ENCODE data around the gene DYNC1I1. TPM values are rescaled to one million over a fixed set of nuclear protein-coding genes. Genes with fewer than 3 reads are reported as not detected.

DYNC1I1 gene
- total and polyA plus RNA-seq, 5 experiments from 2014 or later, result not detected

GRCh38 chr7:96034940-96035727, 262.8 kb downstream of the DYNC1I1 start:
- ATAC-seq, result no peak
- no peaks in the 10 kb centered on the region for H3K4me1 Mint-ChIP-seq

GRCh38 chr7:96040250-96040772, 268.0 kb downstream of the DYNC1I1 start:
- POLR2A ChIA-PET, result no interaction called here
- Mint-ChIP-seq H3K4me1 (no peaks in the 10 kb centered on the region), H3K27ac (no peak overlapping the region), H3K27me3 (peaks cover 6 to 23% (median 9%) of the 10 kb centered on the region in 5 donors), H3K4me3 (no peak overlapping the region), H3K9me3 (no peaks in the 10 kb centered on the region), H3K36me3 (no peaks in the 10 kb centered on the region)
- ATAC-seq, result no peak
- DNase-seq, result no peak

More at GRCh38 chr7:96034940-96035727, 262.8 kb downstream of the DYNC1I1 start:
- DNase-seq, result no peak
- H3K9me3 Mint-ChIP-seq, result no peaks in the 10 kb centered on the region
- POLR2A ChIA-PET, result no interaction called here
- no peaks in the 10 kb centered on the region for H3K36me3 Mint-ChIP-seq
- no peak overlapping the region for H3K4me3 Mint-ChIP-seq
- H3K27me3 Mint-ChIP-seq, result peaks cover 4 to 27% (median 6%) of the 10 kb centered on the region in 5 donors
- H3K27ac Mint-ChIP-seq, result no peak overlapping the region

GRCh38 chr7:96041171-96041570, 268.8 kb downstream of the DYNC1I1 start:
- H3K27me3 Mint-ChIP-seq, result peaks cover 2 to 14% (median 5%) of the 10 kb centered on the region in 5 donors
- ATAC-seq (no peak), DNase-seq (no peak)
- H3K36me3 Mint-ChIP-seq, result no peaks in the 10 kb centered on the region
- no peak overlapping the region for H3K27ac Mint-ChIP-seq
- no peaks in the 10 kb centered on the region for H3K9me3 Mint-ChIP-seq
- POLR2A ChIA-PET, result no interaction called here
- H3K4me1 Mint-ChIP-seq, result no peaks in the 10 kb centered on the region
- no peak overlapping the region for H3K4me3 Mint-ChIP-seq

GRCh38 chr7:96045181-96045580, 272.8 kb downstream of the DYNC1I1 start:
- POLR2A ChIA-PET, result no interaction called here
- DNase-seq, result no peak
- Mint-ChIP-seq H3K36me3 (no peaks in the 10 kb centered on the region), H3K9me3 (no peaks in the 10 kb centered on the region), H3K27ac (no peak overlapping the region), H3K27me3 (peaks cover 2 to 7% (median 3%) of the 10 kb centered on the region in 5 donors), H3K4me3 (no peak overlapping the region), H3K4me1 (no peaks in the 10 kb centered on the region)
- ATAC-seq, result no peak

GRCh38 chr7:96045919-96046318, 273.6 kb downstream of the DYNC1I1 start:
- no peak for ATAC-seq
- Mint-ChIP-seq H3K36me3 (no peaks in the 10 kb centered on the region), H3K9me3 (no peaks in the 10 kb centered on the region), H3K4me3 (no peak overlapping the region), H3K27me3 (peaks cover 0 to 5% (median under 1%) of the 10 kb centered on the region in 5 donors), H3K4me1 (no peaks in the 10 kb centered on the region), H3K27ac (no peak overlapping the region)
- POLR2A ChIA-PET, result no interaction called here
- DNase-seq, result no peak

- H3K4me1 Mint-ChIP-seq, result no peaks in the 10 kb centered on the region
- no peak overlapping the region for H3K27ac Mint-ChIP-seq
- POLR2A ChIA-PET, result no interaction called here
- no peak overlapping the region for H3K4me3 Mint-ChIP-seq
- DNase-seq (no peak), ATAC-seq (no peak)
- no peaks in the 10 kb centered on the region for H3K36me3 Mint-ChIP-seq
- peaks cover 2 to 15% (median 8%) of the 10 kb centered on the region in 5 donors for H3K27me3 Mint-ChIP-seq
- no peaks in the 10 kb centered on the region for H3K9me3 Mint-ChIP-seq
Measured at GRCh38 chr7:96052289-96052688, 279.9 kb downstream of the DYNC1I1 start.

- DNase-seq, result no peak
- Mint-ChIP-seq H3K27me3 (peaks cover 4 to 18% (median 14%) of the 10 kb centered on the region in 5 donors), H3K4me3 (no peak overlapping the region), H3K9me3 (no peaks in the 10 kb centered on the region), H3K4me1 (no peaks in the 10 kb centered on the region), H3K27ac (no peak overlapping the region), H3K36me3 (no peaks in the 10 kb centered on the region)
- ATAC-seq, result no peak
- POLR2A ChIA-PET, result no interaction called here
Measured at GRCh38 chr7:96052860-96053470, 280.6 kb downstream of the DYNC1I1 start.

GRCh38 chr7:96055717-96056116, 283.4 kb downstream of the DYNC1I1 start:
- Mint-ChIP-seq H3K36me3 (no peaks in the 10 kb centered on the region), H3K4me3 (no peak overlapping the region), H3K9me3 (no peaks in the 10 kb centered on the region), H3K27me3 (peaks cover 8 to 27% (median 18%) of the 10 kb centered on the region in 5 donors), H3K4me1 (no peaks in the 10 kb centered on the region), H3K27ac (no peak overlapping the region)
- DNase-seq (no peak), ATAC-seq (no peak)
- POLR2A ChIA-PET, result no interaction called here

GRCh38 chr7:96059075-96059474, 286.7 kb downstream of the DYNC1I1 start:
- Mint-ChIP-seq H3K27ac (no peak overlapping the region), H3K4me1 (no peaks in the 10 kb centered on the region), H3K9me3 (no peaks in the 10 kb centered on the region), H3K4me3 (no peak overlapping the region), H3K27me3 (peaks cover 9 to 40% (median 20%) of the 10 kb centered on the region in 5 donors), H3K36me3 (no peaks in the 10 kb centered on the region)
- POLR2A ChIA-PET, result no interaction called here
- DNase-seq (no peak), ATAC-seq (no peak)

- Mint-ChIP-seq H3K27ac (no peak overlapping the region), H3K4me3 (no peak overlapping the region), H3K27me3 (peaks cover 15 to 59% (median 28%) of the 10 kb centered on the region in 5 donors), H3K9me3 (no peaks in the 10 kb centered on the region), H3K36me3 (no peaks in the 10 kb centered on the region), H3K4me1 (no peaks in the 10 kb centered on the region)
- DNase-seq, result no peak
- no peak for ATAC-seq
- POLR2A ChIA-PET, result no interaction called here
Measured at GRCh38 chr7:96061009-96061408, 288.7 kb downstream of the DYNC1I1 start.

- Mint-ChIP-seq H3K4me3 (no peak overlapping the region), H3K4me1 (no peaks in the 10 kb centered on the region), H3K27ac (no peak overlapping the region), H3K9me3 (no peaks in the 10 kb centered on the region), H3K36me3 (no peaks in the 10 kb centered on the region), H3K27me3 (peaks cover 17 to 60% (median 30%) of the 10 kb centered on the region in 5 donors)
- POLR2A ChIA-PET, result no interaction called here
- DNase-seq (no peak), ATAC-seq (no peak)
Measured at GRCh38 chr7:96061844-96062243, 289.5 kb downstream of the DYNC1I1 start.

- Mint-ChIP-seq H3K36me3 (no peaks in the 10 kb centered on the region), H3K4me3 (no peak overlapping the region), H3K4me1 (no peaks in the 10 kb centered on the region), H3K9me3 (no peaks in the 10 kb centered on the region), H3K27me3 (peaks cover 23 to 63% (median 36%) of the 10 kb centered on the region in 5 donors), H3K27ac (no peak overlapping the region)
- DNase-seq, result no peak
- no peak for ATAC-seq
- POLR2A ChIA-PET, result no interaction called here
Measured at GRCh38 chr7:96067321-96067720, 295.0 kb downstream of the DYNC1I1 start.

GRCh38 chr7:96069401-96069800, 297.0 kb downstream of the DYNC1I1 start:
- H3K4me1 Mint-ChIP-seq, result no peaks in the 10 kb centered on the region
- no peak overlapping the region for H3K27ac Mint-ChIP-seq
- no peaks in the 10 kb centered on the region for H3K9me3 Mint-ChIP-seq
- peaks cover 21 to 59% (median 26%) of the 10 kb centered on the region in 5 donors for H3K27me3 Mint-ChIP-seq
- H3K36me3 Mint-ChIP-seq, result no peaks in the 10 kb centered on the region
- H3K4me3 Mint-ChIP-seq, result no peak overlapping the region
- DNase-seq, result no peak
- ATAC-seq, result no peak
- POLR2A ChIA-PET, result no interaction called here

Data from naive thymus-derived CD8-positive, alpha-beta T cell (primary cell).